OCI-LY1 (cell line): ENCODE results near the gene PCDHGA12.
A peak's percentile ranks its signal among the peaks of the same experiment; 100 is the strongest.

Experiments
- H2AFZ ChIP-seq: fragments of 200-600 bp; sonication (generic), shearing (Covaris generic); 2 replicates; pipeline ENCODE4 v1.6.0; 2014; ENCODE audit warnings: antibody characterized with exemption, mild to moderate bottlenecking, low read length
- H3F3A ChIP-seq: fragments of 200-600 bp; sonication (generic), shearing (Covaris generic); 2 replicates; pipeline ENCODE4 v1.6.0; 2014; ENCODE audit warnings: mild to moderate bottlenecking, antibody characterized with exemption, low read length, moderate library complexity; ENCODE audit not compliant: insufficient read depth
- H3K27ac ChIP-seq: fragments of 200-600 bp; sonication (generic); 2 replicates; pipeline ENCODE4 v1.5.1; 2014; ENCODE audit warnings: low read length, mixed run types, mild to moderate bottlenecking, low read depth; ENCODE audit not compliant: poor library complexity, severe bottlenecking
- H3K27me3 ChIP-seq: fragments of 200-600 bp; sonication (generic); 2 replicates; pipeline ENCODE4 v1.6.0; 2014; ENCODE audit warnings: antibody characterized with exemption, mild to moderate bottlenecking, low read length, moderate library complexity; ENCODE audit not compliant: insufficient read depth
- H3K36me3 ChIP-seq: fragments of 200-600 bp; sonication (generic); 2 replicates; pipeline ENCODE4 v1.6.1; 2014; ENCODE audit warnings: mild to moderate bottlenecking, antibody characterized with exemption, low read length, moderate library complexity, mixed read lengths; ENCODE audit not compliant: insufficient read depth
- H3K4me1 ChIP-seq: fragments of 200-600 bp; sonication (generic); 2 replicates; pipeline ENCODE4 v1.5.1; 2014; ENCODE audit warnings: mild to moderate bottlenecking, low read length, moderate library complexity; ENCODE audit not compliant: insufficient read depth, severe bottlenecking
- H3K4me2 ChIP-seq: fragments of 200-600 bp; sonication (generic), shearing (Covaris generic); 2 replicates; pipeline ENCODE4 v1.6.1; 2014; ENCODE audit warnings: low read length
- H3K4me3 ChIP-seq: fragments of 200-600 bp; sonication (generic); 2 replicates; pipeline ENCODE4 v1.5.1; 2014; ENCODE audit warnings: low read length, low read depth, mild to moderate bottlenecking, mixed read lengths; ENCODE audit not compliant: poor library complexity, severe bottlenecking
- H3K79me2 ChIP-seq: fragments of 200-600 bp; shearing (Covaris generic); 2 replicates; pipeline ENCODE4 v1.6.1; 2016; ENCODE audit warnings: mixed run types, low read length, mixed read lengths; ENCODE audit not compliant: insufficient read depth
- H3K9ac ChIP-seq: fragments of 200-600 bp; sonication (generic), shearing (Covaris generic); 2 replicates; pipeline ENCODE4 v1.6.1; 2014; ENCODE audit warnings: mild to moderate bottlenecking, low read length, mixed read lengths
- H3K9me2 ChIP-seq: fragments of 200-600 bp; sonication (generic), shearing (Covaris generic); 2 replicates; pipeline ENCODE4 v1.6.1; 2014; ENCODE audit warnings: low read depth, mild to moderate bottlenecking, low read length, mixed read lengths
- H3K9me3 ChIP-seq: fragments of 200-600 bp; shearing (Covaris generic); 2 replicates; pipeline ENCODE4 v1.6.1; 2014; ENCODE audit warnings: low read length, mixed read lengths
- H4K20me1 ChIP-seq: fragments of 200-600 bp; sonication (generic), shearing (Covaris generic); 2 replicates; pipeline ENCODE4 v1.6.0; 2016; ENCODE audit warnings: mild to moderate bottlenecking, low read length; ENCODE audit not compliant: insufficient read depth
- EZH2 ChIP-seq: fragments of 200-600 bp; sonication (generic), shearing (Covaris generic); IDR thresholded peaks from 2 replicates; pipeline ENCODE4 v1.8.0; 2017; ENCODE audit warnings: borderline replicate concordance, mixed run types, mild to moderate bottlenecking, antibody characterized with exemption, low read length, moderate library complexity, mixed read lengths
- TF ChIP-seq, protein P1 (sequence below): fragments of 200-600 bp; sonication (generic), shearing (Covaris generic); IDR thresholded peaks from 2 replicates; pipeline ENCODE4 v1.5.1; 2017; ENCODE audit warnings: mild to moderate bottlenecking, antibody characterized with exemption, low read length, moderate library complexity, mixed read lengths

PCDHGA12 gene

DNA sequence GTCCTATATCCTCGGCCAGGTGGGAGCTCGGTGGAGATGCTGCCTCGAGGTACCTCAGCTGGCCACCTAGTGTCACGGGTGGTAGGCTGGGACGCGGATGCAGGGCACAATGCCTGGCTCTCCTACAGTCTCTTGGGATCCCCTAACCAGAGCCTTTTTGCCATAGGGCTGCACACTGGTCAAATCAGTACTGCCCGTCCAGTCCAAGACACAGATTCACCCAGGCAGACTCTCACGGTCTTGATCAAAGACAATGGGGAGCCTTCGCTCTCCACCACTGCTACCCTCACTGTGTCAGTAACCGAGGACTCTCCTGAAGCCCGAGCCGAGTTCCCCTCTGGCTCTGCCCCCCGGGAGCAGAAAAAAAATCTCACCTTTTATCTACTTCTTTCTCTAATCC lies 47.5 kb downstream of the PCDHGA12 start:
- Histone ChIP-seq H3K4me2 (peak overlapping the region; percentile 83; the same call in 1 of the 2 replicates), H3K79me2 (no peaks in the 10 kb centered on the region), H3K9me2 (no peaks in the 10 kb centered on the region), H3K4me3 (no peak overlapping the region), H3K27ac (no peak overlapping the region), H3K27me3 (peaks cover 9% of the 10 kb centered on the region; the same call in 1 of the 2 replicates), H3F3A (no peaks in the 10 kb centered on the region), H3K9ac (no peak overlapping the region), H4K20me1 (no peaks in the 10 kb centered on the region), H3K9me3 (no peaks in the 10 kb centered on the region), H2AFZ (no peak overlapping the region), H3K4me1 (peaks cover 31% of the 10 kb centered on the region), H3K36me3 (no peaks in the 10 kb centered on the region)
- TF ChIP-seq EZH2 = no peak
- TF ChIP-seq, protein P1, sequence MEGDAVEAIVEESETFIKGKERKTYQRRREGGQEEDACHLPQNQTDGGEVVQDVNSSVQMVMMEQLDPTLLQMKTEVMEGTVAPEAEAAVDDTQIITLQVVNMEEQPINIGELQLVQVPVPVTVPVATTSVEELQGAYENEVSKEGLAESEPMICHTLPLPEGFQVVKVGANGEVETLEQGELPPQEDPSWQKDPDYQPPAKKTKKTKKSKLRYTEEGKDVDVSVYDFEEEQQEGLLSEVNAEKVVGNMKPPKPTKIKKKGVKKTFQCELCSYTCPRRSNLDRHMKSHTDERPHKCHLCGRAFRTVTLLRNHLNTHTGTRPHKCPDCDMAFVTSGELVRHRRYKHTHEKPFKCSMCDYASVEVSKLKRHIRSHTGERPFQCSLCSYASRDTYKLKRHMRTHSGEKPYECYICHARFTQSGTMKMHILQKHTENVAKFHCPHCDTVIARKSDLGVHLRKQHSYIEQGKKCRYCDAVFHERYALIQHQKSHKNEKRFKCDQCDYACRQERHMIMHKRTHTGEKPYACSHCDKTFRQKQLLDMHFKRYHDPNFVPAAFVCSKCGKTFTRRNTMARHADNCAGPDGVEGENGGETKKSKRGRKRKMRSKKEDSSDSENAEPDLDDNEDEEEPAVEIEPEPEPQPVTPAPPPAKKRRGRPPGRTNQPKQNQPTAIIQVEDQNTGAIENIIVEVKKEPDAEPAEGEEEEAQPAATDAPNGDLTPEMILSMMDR = no peak

DNA sequence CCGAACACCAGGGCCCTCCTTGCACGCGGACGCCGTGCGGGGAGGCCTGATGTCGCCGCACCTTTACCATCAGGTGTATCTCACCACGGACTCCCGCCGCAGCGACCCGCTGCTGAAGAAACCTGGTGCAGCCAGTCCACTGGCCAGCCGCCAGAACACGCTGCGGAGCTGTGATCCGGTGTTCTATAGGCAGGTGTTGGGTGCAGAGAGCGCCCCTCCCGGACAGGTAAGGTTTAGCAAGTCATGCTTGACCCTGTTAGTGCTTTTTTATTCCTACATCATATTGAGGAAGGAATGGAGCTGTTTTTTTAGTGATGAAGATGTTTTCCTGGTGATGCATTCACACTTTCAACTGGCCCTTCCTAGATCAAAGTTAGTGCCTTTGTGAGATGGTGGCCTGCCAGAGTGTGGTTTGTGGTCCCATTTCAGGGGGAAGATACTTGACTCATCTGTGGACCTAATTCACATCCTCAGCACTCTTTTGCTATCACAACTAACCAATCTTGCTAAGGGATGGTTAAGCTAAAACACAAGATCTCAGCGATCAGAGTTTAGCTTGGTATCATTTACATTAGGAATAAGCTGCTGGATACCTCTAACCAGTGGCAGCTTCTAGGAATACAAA lies 48.1 kb downstream of the PCDHGA12 start:
- Histone ChIP-seq H4K20me1 (no peaks in the 10 kb centered on the region), H3F3A (no peaks in the 10 kb centered on the region), H3K4me2 (peak overlapping the region; percentile 83; the same call in 1 of the 2 replicates), H3K9me3 (no peaks in the 10 kb centered on the region), H3K79me2 (no peaks in the 10 kb centered on the region), H3K9me2 (no peaks in the 10 kb centered on the region), H3K36me3 (no peaks in the 10 kb centered on the region), H3K27ac (no peak overlapping the region), H3K4me3 (no peak overlapping the region), H2AFZ (no peak overlapping the region), H3K9ac (no peak overlapping the region), H3K4me1 (peaks cover 31% of the 10 kb centered on the region), H3K27me3 (peaks cover 9% of the 10 kb centered on the region; the same call in 1 of the 2 replicates)
- TF ChIP-seq EZH2 = no peak
- TF ChIP-seq, protein P1 = peak; percentile 73

DNA sequence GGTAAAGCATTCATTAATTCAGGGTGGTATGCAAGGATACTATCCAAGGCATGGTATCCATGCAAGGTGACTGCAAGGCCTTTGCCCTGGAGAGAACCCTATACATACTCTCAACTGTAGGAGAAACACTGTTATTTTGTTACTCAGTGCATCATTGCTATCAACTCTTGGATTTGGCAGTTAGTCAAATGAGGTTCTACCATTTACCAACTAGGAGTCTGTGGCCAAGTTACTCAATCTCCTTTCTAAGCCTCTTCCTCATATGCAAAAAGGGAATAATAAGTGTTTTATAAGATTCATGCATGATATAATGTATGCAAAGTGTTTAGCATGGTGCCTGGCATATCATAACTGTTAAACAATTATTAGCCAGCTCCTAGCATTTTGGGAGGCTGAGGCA lies 49.5 kb downstream of the PCDHGA12 start:
- no peak overlapping the region for H3K4me3 ChIP-seq
- H3K79me2 ChIP-seq = no peaks in the 10 kb centered on the region
- TF ChIP-seq, protein P1 = no peak
- TF ChIP-seq EZH2 = no peak
- no peaks in the 10 kb centered on the region for H3K36me3 ChIP-seq
- no peak overlapping the region for H2AFZ ChIP-seq
- H3K9me2 ChIP-seq = no peaks in the 10 kb centered on the region
- H3K9me3 ChIP-seq = no peaks in the 10 kb centered on the region
- no peak overlapping the region for H3K9ac ChIP-seq
- H3F3A ChIP-seq = no peaks in the 10 kb centered on the region
- H3K4me1 ChIP-seq = peaks cover 40% of the 10 kb centered on the region
- H3K27ac ChIP-seq = no peak overlapping the region
- no peak overlapping the region for H3K4me2 ChIP-seq
- no peaks in the 10 kb centered on the region for H4K20me1 ChIP-seq
- H3K27me3 ChIP-seq = peaks cover 13% of the 10 kb centered on the region
